ENCODE results near the gene IL17RB.

IL17RB gene
- 0 reads per million in 2 donors for total RNA-seq

DNA sequence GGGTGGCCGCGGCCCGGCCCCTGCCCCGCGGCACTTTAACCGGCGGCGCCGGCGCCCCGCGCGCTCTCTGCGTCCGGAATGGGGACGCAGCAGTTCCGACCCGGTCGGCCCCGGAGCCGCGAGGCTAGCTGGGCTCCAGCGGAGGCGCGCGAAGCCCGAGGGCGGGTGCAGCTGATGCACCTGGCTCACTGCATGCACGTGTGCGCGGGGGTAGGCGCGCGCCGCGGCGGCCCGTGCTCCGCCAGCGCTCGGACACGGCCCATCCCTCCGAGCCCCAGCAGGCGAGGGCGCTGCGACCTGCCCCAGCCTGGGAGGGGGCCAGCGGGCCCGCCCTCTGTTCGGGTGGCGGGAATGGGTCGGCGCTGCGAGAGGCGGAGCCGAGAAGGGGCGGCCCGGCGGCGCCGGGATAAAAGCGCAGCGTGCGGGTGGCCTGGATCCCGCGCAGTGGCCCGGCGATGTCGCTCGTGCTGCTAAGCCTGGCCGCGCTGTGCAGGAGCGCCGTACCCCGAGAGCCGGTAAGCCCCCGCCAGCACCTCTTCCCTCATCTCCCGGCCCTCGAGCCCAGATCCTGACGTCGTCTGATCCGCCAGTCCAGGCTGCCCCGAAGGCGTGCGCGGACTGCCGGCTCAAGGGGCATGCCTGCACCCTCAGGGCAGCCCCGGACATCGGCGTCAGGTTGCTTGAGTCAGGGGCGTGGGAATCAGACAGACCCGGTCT is at the start of gene IL17RB, which contains the start of gene CHDH:
Gene IL17RB (plus strand): TSS at position 435 of the 717 bp plus-strand sequence. CDS start 21 bp downstream, at position 456.
Gene CHDH (minus strand): TSS at position 286 of the 717 bp plus-strand sequence. CDS start 22,411 bp downstream, outside the sequence.
- no peak for DNase-seq

GRCh38 chr3:53798144-53798543 is 48.2 kb upstream of the IL17RB start:
- no peak for DNase-seq

GRCh38 chr3:53799338-53799865 is 47.0 kb upstream of the IL17RB start:
- no peak for DNase-seq

GRCh38 chr3:53800041-53800906 is 46.1 kb upstream of the IL17RB start:
- DNase-seq: no peak

DNA sequence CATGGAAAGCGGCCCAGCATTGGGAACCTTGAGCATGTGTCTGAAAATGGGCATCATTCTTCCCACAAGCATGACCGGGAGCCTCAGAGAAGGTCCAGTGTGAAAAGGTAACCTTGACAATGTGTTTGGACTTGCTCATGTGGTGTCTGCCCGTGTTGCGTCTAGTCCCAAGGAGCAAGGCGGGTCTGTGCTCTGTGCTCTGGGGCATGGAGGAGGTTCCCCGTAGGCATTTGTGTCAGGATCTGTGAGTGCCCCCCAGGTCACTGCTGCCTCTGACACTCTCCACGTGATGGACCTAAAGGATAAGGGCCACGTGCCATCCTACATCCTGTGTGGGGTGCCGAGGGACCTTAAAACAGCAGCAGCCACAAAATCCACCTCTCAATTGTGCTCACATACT is 45.0 kb upstream of the IL17RB start:
- DNase-seq: no peak

- no peak for DNase-seq
Measured at GRCh38 chr3:53802256-53802880, 44.0 kb upstream of the IL17RB start.

DNA sequence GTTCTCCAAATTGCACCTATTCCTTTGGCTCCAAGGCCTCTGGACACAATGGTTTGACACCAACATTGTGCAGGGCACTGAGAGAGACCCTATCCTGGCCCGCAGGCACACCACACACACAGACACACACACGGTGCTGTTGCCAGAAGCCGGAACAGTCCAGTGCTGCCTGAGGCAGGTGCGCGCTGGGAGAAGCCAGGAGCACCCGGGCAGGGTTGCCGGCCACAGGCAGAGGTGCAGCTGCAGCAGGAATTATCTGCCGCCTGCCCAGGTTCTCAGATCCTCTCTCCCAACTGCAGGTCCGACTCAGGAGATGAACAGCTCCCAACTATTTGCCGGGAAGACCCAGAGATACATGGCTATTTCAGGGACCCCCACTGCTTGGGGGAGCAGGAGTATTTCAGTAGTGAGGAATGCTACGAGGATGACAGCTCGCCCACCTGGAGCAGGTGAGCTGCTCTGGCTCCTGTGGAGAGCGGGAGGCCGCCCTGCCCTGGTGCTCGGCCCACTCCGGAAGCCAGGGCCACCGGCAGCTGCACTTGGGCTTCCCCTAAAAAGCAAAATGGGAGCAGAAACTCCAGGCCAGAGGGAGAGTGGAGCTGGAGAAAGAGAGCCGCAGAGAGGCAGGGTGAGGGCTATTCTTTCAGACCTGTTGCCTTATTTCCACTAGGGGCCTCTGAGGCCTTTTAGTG is 43.1 kb upstream of the IL17RB start:
- DNase-seq: no peak

DNA sequence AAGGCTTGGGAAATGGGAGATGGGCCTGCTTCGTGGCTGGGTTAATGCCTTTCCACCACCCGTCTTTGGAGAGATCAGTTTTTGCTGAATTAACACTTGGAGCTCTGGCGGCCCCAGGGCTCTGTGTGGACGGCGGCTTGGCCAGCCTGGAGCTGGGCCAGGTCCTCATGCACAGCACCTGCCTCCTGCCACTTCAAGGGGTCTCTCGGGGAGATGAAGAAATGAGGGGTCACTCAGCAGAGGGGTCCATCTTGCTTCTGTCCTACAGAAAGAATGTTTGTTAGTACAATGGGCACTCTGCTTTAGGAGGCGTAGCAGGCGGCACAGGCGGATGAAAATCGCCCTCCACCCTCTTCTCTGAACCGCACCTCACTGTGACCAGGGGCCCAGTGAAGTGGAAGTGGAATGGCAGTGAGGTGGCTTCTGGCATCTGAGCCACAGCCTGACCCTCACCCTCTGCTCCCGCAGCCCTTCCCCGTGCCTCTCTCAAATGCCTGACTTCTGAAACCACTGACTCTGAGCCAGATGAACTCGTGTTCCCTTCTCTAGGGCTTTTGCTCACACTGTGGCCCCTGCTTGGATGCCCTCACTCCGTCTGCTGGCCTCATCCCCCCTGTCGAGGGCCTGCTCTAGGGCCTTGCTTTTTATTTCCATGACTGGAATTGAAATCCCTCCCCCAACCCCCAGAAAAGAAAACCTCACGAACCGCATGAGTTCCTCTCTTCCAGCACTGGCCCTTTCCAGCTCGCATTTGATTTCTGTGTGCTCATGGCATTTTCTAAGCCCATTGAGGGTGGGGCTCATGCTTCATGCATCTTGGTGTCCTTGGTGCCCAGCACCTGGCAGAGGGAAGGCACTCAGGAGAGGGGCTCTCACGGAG is 42.3 kb upstream of the IL17RB start:
- DNase-seq: no peak

- no peak for DNase-seq
Measured at GRCh38 chr3:53804697-53805462, 41.5 kb upstream of the IL17RB start.

DNA sequence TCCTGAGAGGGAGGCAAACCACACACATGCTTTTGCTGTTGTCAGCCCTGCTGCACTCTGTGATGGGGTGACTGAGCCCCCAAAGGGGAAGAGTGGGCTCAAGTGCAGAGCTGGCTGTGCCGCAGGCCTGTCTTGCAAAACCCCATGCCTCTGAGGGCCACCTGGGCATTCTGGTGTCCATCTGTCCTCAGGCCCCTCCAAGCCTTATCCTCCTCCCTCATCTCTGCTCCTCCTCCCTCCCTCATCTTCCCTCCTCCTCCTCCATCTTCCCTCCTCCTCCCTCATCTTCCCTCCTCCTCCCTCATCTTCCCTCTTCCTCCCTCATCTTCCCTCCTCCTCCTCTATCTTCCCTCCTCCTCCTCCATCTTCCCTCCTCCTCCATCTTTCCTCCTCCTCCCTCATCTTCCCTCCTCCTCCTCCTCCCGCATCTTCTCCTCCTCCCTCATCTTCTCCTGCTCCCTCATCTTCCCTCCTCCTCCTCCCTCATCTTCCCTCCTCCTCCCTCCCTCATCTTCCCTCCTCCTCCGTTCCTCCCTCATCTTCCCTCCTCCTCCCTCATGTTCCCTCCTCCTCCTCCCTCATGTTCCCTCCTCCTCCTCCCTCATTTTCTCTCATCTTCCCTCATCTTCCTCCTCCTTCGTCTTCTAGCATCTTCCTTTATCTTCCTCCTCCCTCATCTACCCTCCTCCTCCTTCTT is 40.8 kb upstream of the IL17RB start:
- no peak for DNase-seq

- DNase-seq: no peak
Measured at GRCh38 chr3:53806182-53807116, 39.9 kb upstream of the IL17RB start.

DNA sequence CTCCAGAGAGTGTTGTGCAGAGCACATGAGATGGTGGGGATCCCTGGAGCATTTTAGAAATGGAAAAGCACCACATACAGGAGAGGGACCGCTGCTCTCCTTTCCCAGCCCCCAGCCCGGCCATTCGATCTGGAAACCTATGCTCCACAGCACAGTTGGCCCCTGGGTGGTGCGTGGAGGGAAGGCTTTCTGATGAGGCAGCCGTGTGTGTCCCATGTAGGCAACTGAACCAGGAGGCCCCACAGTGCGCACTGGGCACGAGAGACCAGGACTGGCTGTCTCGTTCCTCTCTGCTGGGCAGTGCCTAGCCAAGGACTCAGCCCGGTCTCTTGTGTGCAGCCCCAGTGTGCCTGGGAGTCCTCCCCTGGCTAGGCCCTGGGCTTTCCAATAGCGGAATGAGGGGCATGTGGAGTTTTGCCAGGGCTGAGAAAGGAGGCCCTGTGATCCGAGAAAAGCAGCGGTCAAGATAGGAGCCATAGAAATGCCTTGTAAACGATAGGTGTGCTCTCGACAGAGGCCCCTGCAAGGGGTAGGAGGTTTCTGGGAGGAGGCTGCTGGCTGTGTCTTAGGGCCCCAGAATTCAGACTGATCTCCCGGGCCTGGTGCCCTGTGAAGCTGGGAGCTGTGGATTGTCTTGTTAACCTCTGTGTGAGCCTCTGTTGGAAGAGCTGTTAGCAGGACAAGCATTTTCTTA is 39.1 kb upstream of the IL17RB start:
- no peak for DNase-seq

DNA sequence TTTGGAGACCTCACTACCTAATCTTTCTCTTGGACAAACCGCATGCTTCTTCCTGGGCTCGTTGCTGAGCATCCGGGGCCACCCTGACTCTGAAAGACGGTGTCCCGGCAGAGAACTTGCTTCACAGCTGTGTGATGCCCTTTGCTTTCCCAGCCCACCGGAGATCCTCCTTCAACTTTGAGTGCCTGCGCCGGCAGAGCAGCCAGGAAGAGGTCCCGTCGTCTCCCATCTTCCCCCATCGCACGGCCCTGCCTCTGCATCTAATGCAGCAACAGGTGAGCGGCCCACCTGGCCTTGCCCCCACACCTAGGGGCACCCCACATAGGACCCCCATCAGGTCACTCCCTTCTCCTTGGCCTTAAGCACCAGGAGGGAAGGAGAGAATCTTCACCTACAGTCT is 37.9 kb upstream of the IL17RB start:
- no peak for DNase-seq

- no peak for DNase-seq
Measured at GRCh38 chr3:53809267-53809666, 37.1 kb upstream of the IL17RB start.

- no peak for DNase-seq
Measured at GRCh38 chr3:53809764-53810400, 36.5 kb upstream of the IL17RB start.

- DNase-seq: no peak
Measured at GRCh38 chr3:53811143-53811927, 35.0 kb upstream of the IL17RB start.

DNA sequence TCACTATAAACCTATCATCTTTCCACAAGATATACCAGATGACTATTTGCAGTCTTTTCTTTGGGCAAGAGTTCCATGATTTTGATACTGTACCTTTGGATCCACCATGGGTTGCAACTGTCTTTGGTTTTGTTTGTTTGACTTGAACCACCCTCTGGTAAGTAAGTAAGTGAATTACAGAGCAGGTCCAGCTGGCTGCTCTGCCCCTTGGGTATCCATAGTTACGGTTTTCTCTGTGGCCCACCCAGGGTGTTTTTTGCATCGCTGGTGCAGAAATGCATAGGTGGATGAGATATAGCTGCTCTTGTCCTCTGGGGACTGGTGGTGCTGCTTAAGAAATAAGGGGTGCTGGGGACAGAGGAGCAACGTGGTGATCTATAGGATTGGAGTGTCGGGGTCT is 33.9 kb upstream of the IL17RB start:
- no peak for DNase-seq
